GM21717 (cell line): ENCODE data around the gene NT5DC1.
"Not testable (repeated sequence)": the region's sequence is repeated elsewhere in the genome, so short reads cannot be mapped to it uniquely, and the experiment has no call there.

ENCODE experiments used
- ATAC-seq: cut with Tn5 transposase; IDR thresholded peaks from one replicate; pipeline ENCODE4 v1.9.1; 2021; ENCODE audit warnings: mild to moderate bottlenecking, moderate library complexity; ENCODE audit not compliant: unreplicated experiment

The NT5DC1 gene

GRCh38 chr6:116088946-116089345 is 11.7 kb upstream of the NT5DC1 start:
- no peak for ATAC-seq

GRCh38 chr6:116090251-116090650 is 10.4 kb upstream of the NT5DC1 start:
- ATAC-seq: peak; percentile 67

GRCh38 chr6:116094041-116094440 is 6.6 kb upstream of the NT5DC1 start:
- ATAC-seq: no peak

GRCh38 chr6:116096048-116096759 is 4.4 kb upstream of the NT5DC1 start:
- not testable (repeated sequence) for ATAC-seq

GRCh38 chr6:116096979-116097816 is 3.5 kb upstream of the NT5DC1 start:
- ATAC-seq: no peak

- no peak for ATAC-seq
Measured at GRCh38 chr6:116099036-116099435, 1.6 kb upstream of the NT5DC1 start.

- ATAC-seq: no peak
Measured at GRCh38 chr6:116101302-116101718, 657 bp downstream of the NT5DC1 start.

- no peak for ATAC-seq
Measured at GRCh38 chr6:116101790-116102189, 1.1 kb downstream of the NT5DC1 start.

- no peak for ATAC-seq
Measured at GRCh38 chr6:116102873-116103272, 2.2 kb downstream of the NT5DC1 start.

GRCh38 chr6:116104636-116105035 is 4.0 kb downstream of the NT5DC1 start:
- no peak for ATAC-seq

- ATAC-seq: no peak
Measured at GRCh38 chr6:116105247-116105646, 4.6 kb downstream of the NT5DC1 start.

- no peak for ATAC-seq
Measured at GRCh38 chr6:116106146-116106545, 5.5 kb downstream of the NT5DC1 start.

- no peak for ATAC-seq
Measured at GRCh38 chr6:116108836-116109235, 8.2 kb downstream of the NT5DC1 start.

GRCh38 chr6:116111552-116112528 is 11.2 kb downstream of the NT5DC1 start:
- peak; percentile 71 for ATAC-seq

GRCh38 chr6:116113386-116113785 is 12.7 kb downstream of the NT5DC1 start:
- ATAC-seq: no peak

- no peak for ATAC-seq
Measured at GRCh38 chr6:116115781-116116180, 15.1 kb downstream of the NT5DC1 start.

GRCh38 chr6:116118608-116119007 is 18.0 kb downstream of the NT5DC1 start:
- no peak for ATAC-seq

- no peak for ATAC-seq
Measured at GRCh38 chr6:116120430-116120829, 19.8 kb downstream of the NT5DC1 start.

- ATAC-seq: no peak
Measured at GRCh38 chr6:116126032-116126431, 25.4 kb downstream of the NT5DC1 start, which contains the start of gene COL10A1. COL10A1 (minus strand) TSS chr6:116126132; CDS start chr6:116125492, 640 bp downstream.

- no peak for ATAC-seq
Measured at GRCh38 chr6:116127771-116128493, 27.3 kb downstream of the NT5DC1 start.
